Measurements from ENCODE around the gene MSMB. TPM values are rescaled to one million over a fixed set of nuclear protein-coding genes. Genes with fewer than 3 reads are reported as not detected.
"Not testable (repeated sequence)": the region's sequence is repeated elsewhere in the genome, so short reads cannot be mapped to it uniquely, and the experiment has no call there.

The MSMB gene
- total RNA-seq, 3 donors from 2014 or later: 4.0 to 7.2 TPM; not detected in 1

GRCh38 chr10:46050941-46051623 is 5.0 kb upstream of the MSMB start:
- Histone ChIP-seq H3K4me1 (no peaks in the 10 kb centered on the region), H3K27me3 (no peaks in the 10 kb centered on the region), H3K27ac (no peak overlapping the region), H3K4me3 (no peak overlapping the region), H3K36me3 (no peaks in the 10 kb centered on the region), H3K9me3 (no peaks in the 10 kb centered on the region)
- intact Hi-C loops (cut with DNase I; ENCODE audit: low total_unique reads): no loop called here
- no peak for TF ChIP-seq POLR2AphosphoS5 (IDR thresholded peaks at IDR 0.05)
- TF ChIP-seq POLR2A (IDR thresholded peaks at IDR 0.05): no peak
- no peak for TF ChIP-seq CTCF (IDR thresholded peaks at IDR 0.05)
- no peak for DNase-seq (ENCODE audit: low spot score in 2 of 2)

- H3K4me3 ChIP-seq; H3K4me1 ChIP-seq; H3K36me3 ChIP-seq; intact Hi-C loops (cut with DNase I; ENCODE audit: low total_unique reads); DNase-seq (ENCODE audit: low spot score in 2 of 2); H3K9me3 ChIP-seq; H3K27ac ChIP-seq; H3K27me3 ChIP-seq: not testable (repeated sequence)
Observed at GRCh38 chr10:46049497-46049831, 3.4 kb upstream of the MSMB start.

DNA sequence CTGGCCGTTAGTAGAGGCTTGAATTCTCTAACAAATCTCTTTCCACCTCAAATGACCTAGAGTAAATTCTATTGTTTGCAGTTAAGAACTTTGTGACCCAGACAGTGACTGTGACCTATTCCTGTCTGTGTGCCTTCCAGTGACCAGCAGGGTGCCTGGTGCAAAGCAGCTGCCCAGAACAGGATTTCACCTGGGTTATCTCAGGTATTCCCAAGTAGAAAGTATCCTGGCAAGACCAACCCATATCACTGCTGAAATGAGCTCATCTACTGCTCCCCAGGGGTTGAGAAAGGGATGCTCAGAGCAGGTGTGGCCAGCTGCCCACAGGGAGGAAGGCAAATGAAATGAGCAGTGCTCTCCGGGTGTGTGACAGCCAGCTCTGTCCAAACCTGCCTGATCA is 2.1 kb upstream of the MSMB start:
- Histone ChIP-seq H3K9me3 (no peaks in the 10 kb centered on the region), H3K36me3 (no peaks in the 10 kb centered on the region), H3K27me3 (no peaks in the 10 kb centered on the region), H3K27ac (no peak overlapping the region), H3K4me1 (no peaks in the 10 kb centered on the region), H3K4me3 (no peak overlapping the region)
- DNase-seq (ENCODE audit: low spot score in 2 of 2): no peak
- intact Hi-C loops (cut with DNase I; ENCODE audit: low total_unique reads): no loop called here
- TF ChIP-seq CTCF (IDR thresholded peaks at IDR 0.05): no peak
- TF ChIP-seq POLR2A (IDR thresholded peaks at IDR 0.05): no peak
- TF ChIP-seq POLR2AphosphoS5 (IDR thresholded peaks at IDR 0.05): no peak

- Histone ChIP-seq H3K27me3 (no peaks in the 10 kb centered on the region), H3K4me1 (no peaks in the 10 kb centered on the region), H3K4me3 (no peak overlapping the region), H3K27ac (no peak overlapping the region), H3K9me3 (no peaks in the 10 kb centered on the region), H3K36me3 (no peaks in the 10 kb centered on the region)
- TF ChIP-seq CTCF (IDR thresholded peaks at IDR 0.05) (no peak), POLR2AphosphoS5 (IDR thresholded peaks at IDR 0.05) (no peak), POLR2A (IDR thresholded peaks at IDR 0.05) (no peak)
- intact Hi-C loops (cut with DNase I; ENCODE audit: low total_unique reads): no loop called here
- DNase-seq (ENCODE audit: low spot score in 2 of 2): no peak
Observed at GRCh38 chr10:46042527-46042926, 3.5 kb downstream of the MSMB start.

- Histone ChIP-seq H3K4me1 (no peaks in the 10 kb centered on the region), H3K27ac (peak overlapping the region in 1 of 2 donors; percentile 58), H3K27me3 (no peaks in the 10 kb centered on the region), H3K36me3 (no peaks in the 10 kb centered on the region), H3K4me3 (no peak overlapping the region), H3K9me3 (no peaks in the 10 kb centered on the region)
- DNase-seq (ENCODE audit: low spot score in 2 of 2): no peak
- intact Hi-C loops (cut with DNase I; ENCODE audit: low total_unique reads): no loop called here
- TF ChIP-seq POLR2AphosphoS5 (IDR thresholded peaks at IDR 0.05) (no peak), POLR2A (IDR thresholded peaks at IDR 0.05) (no peak), CTCF (IDR thresholded peaks at IDR 0.05) (no peak)
Observed at GRCh38 chr10:46040004-46040403, 6.1 kb downstream of the MSMB start.

Data from breast epithelium (tissue), 4 donors.